HG03460 (cell line): Measurements from ENCODE around the gene CTIF.

ENCODE experiments used
- ATAC-seq: cut with Tn5 transposase; IDR thresholded peaks from one replicate; pipeline ENCODE4 v1.9.1; 2021; ENCODE audit not compliant: unreplicated experiment

The CTIF gene

DNA sequence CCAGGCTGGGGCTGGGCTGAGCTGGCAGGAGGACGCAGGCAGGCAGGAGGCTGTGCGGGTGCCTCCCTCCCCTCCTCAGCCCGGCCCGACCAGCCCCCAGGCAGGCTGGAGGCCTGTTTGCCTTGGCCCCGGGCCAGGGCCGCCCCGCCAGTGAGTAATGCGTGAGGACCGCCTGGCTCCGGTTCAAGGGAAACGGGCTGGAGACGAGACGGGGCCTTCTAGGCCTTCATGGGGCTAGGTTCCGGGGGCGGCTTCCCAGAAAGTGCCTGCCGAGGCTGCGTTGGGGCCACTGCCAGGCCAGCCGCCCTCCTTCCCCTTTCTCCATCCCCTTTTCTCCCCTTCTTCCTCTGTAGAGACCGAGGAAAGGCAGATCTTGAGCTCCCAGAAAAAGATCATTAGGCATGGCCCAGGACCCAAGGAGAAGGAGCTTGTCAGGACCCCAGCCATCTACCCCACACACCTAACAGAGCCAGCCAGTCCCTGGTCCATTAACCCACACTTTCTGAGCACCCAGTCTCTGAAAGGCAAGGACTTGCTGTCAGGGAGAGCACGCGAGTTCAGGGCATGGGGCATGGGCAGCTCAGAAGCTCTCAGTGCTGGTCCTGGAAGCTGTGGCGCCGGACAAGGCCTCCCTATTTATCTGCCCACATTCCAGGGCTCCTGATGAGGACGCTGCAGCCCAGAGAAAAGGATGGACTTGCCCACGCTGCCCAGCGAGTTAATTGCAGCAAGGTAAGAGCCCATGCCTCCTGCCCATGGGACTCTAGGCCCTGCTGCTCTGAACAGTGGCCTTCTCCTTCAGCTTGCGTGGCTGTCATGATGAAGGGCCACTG lies 363.4 kb downstream of the CTIF start:
- no peak for ATAC-seq

DNA sequence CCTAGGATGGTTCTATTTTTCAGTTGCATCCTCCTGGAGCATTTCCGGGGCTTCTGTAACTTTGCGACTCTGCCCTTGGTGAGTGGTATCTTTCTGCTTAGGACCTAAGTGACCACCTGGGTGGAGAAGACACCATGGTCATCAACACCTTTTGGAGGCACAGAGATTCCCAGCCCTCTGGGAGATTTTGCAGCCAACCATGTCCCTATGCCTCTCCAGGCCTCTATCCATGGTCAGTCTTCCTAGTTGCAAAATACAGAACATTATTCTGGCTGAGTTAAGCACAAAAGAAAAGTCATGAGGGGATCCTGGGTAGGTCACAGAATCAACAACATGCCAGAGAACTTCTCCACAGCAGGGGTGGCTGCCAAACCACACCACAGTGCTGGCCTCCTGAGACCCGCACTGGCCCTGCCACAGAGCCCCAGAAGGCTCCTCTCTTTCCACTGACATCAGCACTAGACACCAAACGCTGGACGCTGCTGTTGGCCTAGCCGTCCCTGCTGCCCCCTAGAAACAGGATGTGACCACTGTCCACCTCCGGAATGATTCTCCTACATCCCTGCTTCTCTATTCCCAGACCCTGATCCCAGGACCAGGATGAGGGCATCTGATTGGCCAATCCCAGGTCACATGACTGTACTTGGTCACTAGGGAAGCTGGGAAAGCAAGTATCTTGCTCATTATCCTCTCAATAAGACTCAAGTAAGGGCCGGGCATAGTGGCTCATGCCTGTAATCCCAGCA lies 364.2 kb downstream of the CTIF start:
- ATAC-seq: no peak

DNA sequence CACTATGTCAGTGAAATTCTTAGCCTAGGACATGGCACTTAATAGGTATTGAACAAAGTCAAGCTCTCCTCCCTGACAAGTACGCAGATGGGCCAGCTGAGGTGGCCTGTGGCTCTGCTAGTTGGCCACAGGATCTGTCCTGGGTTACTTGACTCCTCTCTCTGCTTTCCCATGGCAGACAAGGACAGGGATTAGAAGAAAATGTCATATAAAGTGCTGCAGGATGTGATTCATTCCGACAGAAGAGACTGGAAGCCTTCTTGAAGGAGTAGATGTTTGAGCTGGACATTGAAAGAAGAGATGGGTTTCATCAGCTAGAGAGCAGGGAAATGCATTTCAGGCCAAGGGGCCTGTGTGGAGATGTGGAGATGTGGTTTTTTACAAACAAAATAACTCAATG lies 365.3 kb downstream of the CTIF start:
- ATAC-seq: no peak

DNA sequence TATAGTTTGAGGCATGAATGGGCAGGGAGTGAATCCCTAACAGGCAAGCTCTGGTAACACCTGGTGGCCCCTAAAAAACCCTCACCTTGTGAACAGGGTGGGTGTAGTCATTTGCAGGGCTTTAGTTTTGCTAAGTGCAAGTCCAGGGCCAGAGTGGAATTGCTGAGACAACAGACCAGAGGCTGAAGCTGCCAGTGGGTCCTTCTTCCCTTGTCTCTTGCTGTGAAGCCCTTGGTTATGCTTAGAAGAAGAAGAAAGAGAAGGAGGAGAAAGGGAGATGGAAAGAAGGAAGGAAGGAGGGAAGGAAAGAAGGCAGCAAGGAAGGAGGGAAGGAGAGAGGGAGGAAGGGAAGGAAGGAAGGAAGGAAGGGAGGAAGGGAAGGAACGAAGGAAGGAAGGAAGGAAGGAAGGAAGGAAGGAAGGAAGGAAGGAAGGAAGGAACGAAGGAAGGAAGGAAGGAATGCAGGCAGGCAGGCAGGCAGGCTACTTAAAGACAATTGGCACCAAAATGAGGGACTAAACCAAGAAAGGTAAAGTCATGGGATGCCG lies 366.1 kb downstream of the CTIF start:
- ATAC-seq: no peak

GRCh38 chr18:48905513-48905912 lies 366.7 kb downstream of the CTIF start:
- no peak for ATAC-seq

DNA sequence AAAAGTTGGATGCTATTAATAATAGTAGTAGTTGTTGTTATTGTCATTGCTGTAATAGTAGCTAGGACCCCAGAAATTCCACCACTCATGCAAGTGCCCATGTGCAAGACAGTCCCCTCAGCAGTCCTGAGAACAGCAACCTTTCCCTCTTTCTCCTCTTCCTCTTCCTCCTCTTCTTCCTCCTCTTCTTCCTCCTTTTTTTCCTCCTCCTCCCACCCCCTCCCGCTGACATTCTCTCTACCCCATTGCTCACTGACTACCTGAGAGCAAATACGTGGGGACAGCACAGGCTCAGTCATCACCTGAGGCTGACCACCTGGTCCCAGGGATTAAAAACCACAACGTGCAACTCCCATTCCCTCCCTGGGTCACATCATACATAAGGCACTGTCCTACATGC lies 370.1 kb downstream of the CTIF start:
- no peak for ATAC-seq

- ATAC-seq: no peak
These were observed 370.9 kb downstream of the CTIF start for GRCh38 chr18:48909721-48910120.

DNA sequence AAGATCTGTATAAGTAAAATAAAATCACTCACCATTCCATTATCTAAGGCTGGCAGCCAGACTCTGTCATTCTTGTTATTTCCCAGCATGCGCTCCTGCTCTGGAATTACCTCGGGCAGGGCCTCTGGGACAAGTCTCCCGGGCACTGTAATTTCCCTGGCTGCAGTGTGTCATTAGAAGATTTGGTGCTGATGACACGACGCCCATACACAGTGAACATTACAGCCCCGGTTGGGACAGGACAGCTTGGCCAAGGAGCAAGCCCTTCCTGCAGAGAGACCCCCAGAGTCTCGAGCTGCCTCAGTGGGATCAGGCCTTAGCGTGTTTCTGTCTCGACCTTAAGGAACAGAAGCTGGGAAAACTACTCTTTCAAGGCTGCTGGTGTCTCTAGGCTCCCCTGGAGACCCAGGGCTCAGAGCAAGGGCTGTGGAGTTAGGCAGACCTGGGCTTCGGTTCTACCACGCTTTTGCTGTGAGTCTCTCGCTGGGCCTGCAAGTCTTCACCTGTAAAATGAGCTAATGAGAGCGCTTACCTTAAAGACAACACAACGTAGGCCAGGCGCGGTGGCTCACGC lies 372.2 kb downstream of the CTIF start:
- ATAC-seq: no peak
